ENCODE measurements around the gene SIPA1L3. TPM values are rescaled to one million over a fixed set of nuclear protein-coding genes. Genes with fewer than 3 reads are reported as not detected.

The SIPA1L3 gene
- polyA plus RNA-seq, 12 donors: 6.8 to 24.9 (median 9.1) TPM; not detected in 1

- DNase-seq: peak; percentile 56
These were observed 235.4 kb downstream of the SIPA1L3 start for GRCh38 chr19:38142176-38143035.

- DNase-seq: no peak
These were observed 236.8 kb downstream of the SIPA1L3 start for GRCh38 chr19:38143847-38144246.

GRCh38 chr19:38144667-38145066 lies 237.7 kb downstream of the SIPA1L3 start:
- no peak for DNase-seq

- DNase-seq: no peak
These were observed 238.6 kb downstream of the SIPA1L3 start for GRCh38 chr19:38145623-38146022.

GRCh38 chr19:38148337-38148736 lies 241.3 kb downstream of the SIPA1L3 start:
- no peak for DNase-seq

GRCh38 chr19:38149661-38150061 lies 242.7 kb downstream of the SIPA1L3 start:
- peak; percentile 25 for DNase-seq

- DNase-seq: no peak
These were observed 244.2 kb downstream of the SIPA1L3 start for GRCh38 chr19:38151242-38151641.

GRCh38 chr19:38152461-38153379 lies 245.7 kb downstream of the SIPA1L3 start:
- DNase-seq: no peak

GRCh38 chr19:38155453-38155852 lies 248.4 kb downstream of the SIPA1L3 start:
- DNase-seq: no peak

GRCh38 chr19:38158730-38159129 lies 251.7 kb downstream of the SIPA1L3 start:
- no peak for DNase-seq

GRCh38 chr19:38162094-38162493 lies 255.1 kb downstream of the SIPA1L3 start:
- no peak for DNase-seq

- no peak for DNase-seq
These were observed 255.6 kb downstream of the SIPA1L3 start for GRCh38 chr19:38162632-38163031.

GRCh38 chr19:38163419-38164290 lies 256.6 kb downstream of the SIPA1L3 start:
- no peak for DNase-seq

- no peak for DNase-seq
These were observed 257.5 kb downstream of the SIPA1L3 start for GRCh38 chr19:38164526-38164925.

GRCh38 chr19:38165335-38165734 lies 258.3 kb downstream of the SIPA1L3 start:
- no peak for DNase-seq

GRCh38 chr19:38168637-38169036 lies 261.6 kb downstream of the SIPA1L3 start:
- no peak for DNase-seq

GRCh38 chr19:38170334-38170733 lies 263.3 kb downstream of the SIPA1L3 start:
- DNase-seq: no peak

GRCh38 chr19:38172001-38172400 lies 265.0 kb downstream of the SIPA1L3 start:
- DNase-seq: no peak

- peak; percentile 59 for DNase-seq
These were observed 266.5 kb downstream of the SIPA1L3 start for GRCh38 chr19:38173291-38174041.

- DNase-seq: no peak
These were observed 268.4 kb downstream of the SIPA1L3 start for GRCh38 chr19:38175422-38175821.

GRCh38 chr19:38180071-38180470 lies 273.1 kb downstream of the SIPA1L3 start:
- no peak for DNase-seq
